Endodermal cell (in vitro differentiated cells): ENCODE data around the gene MB21D2. TPM values are rescaled to one million over a fixed set of nuclear protein-coding genes. Genes with fewer than 3 reads are reported as not detected.

ENCODE experiments used
- DNase-seq: peaks from one replicate; pipeline ENCODE4 v3.0.0-alpha.2; 2017
- H3K27ac ChIP-seq: 2 replicates; pipeline ENCODE4 v1.5.1; 2013; ENCODE audit warnings: mild to moderate bottlenecking, low read depth, low read length, moderate library complexity
- H3K27me3 ChIP-seq: 2 replicates; pipeline ENCODE4 v1.6.1; 2013; ENCODE audit warnings: mild to moderate bottlenecking, low read length, moderate library complexity; ENCODE audit not compliant: insufficient read depth, control insufficient read depth, poor library complexity, severe bottlenecking
- H3K36me3 ChIP-seq: 2 replicates; pipeline ENCODE4 v1.7.0; 2013; ENCODE audit warnings: mild to moderate bottlenecking, low read length, moderate library complexity; ENCODE audit not compliant: control insufficient read depth, insufficient read depth
- H3K4me1 ChIP-seq: one replicate; pipeline ENCODE4 v1.7.0; 2013; ENCODE audit warnings: low read length; ENCODE audit not compliant: control insufficient read depth, insufficient read depth
- H3K4me3 ChIP-seq: 2 replicates; pipeline ENCODE4 v1.5.1; 2013; ENCODE audit warnings: mild to moderate bottlenecking, low read length, moderate library complexity
- H3K9ac ChIP-seq: 2 replicates; pipeline ENCODE4 v1.6.1; 2013; ENCODE audit warnings: mild to moderate bottlenecking, low read length, moderate library complexity; ENCODE audit not compliant: poor library complexity, severe bottlenecking; ENCODE audit errors: extremely low read depth
- H3K9me3 ChIP-seq: 2 replicates; pipeline ENCODE4 v1.6.1; 2013; ENCODE audit warnings: mild to moderate bottlenecking, low read length, moderate library complexity; ENCODE audit not compliant: control insufficient read depth
- H3K27ac Mint-ChIP-seq: 2 replicates; pipeline ENCODE4 v1.8.0; 2020; ENCODE audit warnings: mixed read lengths
- H3K27me3 Mint-ChIP-seq: 2 replicates; pipeline ENCODE4 v1.8.0; 2021; ENCODE audit warnings: mild to moderate bottlenecking, mixed read lengths; ENCODE audit not compliant: insufficient read depth
- H3K36me3 Mint-ChIP-seq: 2 replicates; pipeline ENCODE4 v1.8.0; 2020; ENCODE audit warnings: low read depth, mixed read lengths
- H3K4me1 Mint-ChIP-seq: 2 replicates; pipeline ENCODE4 v1.8.0; 2020; ENCODE audit warnings: mixed read lengths
- H3K4me3 Mint-ChIP-seq: 2 replicates; pipeline ENCODE4 v1.8.0; 2020; ENCODE audit warnings: mild to moderate bottlenecking, moderate library complexity, mixed read lengths
- H3K9me3 Mint-ChIP-seq: 2 replicates; pipeline ENCODE4 v1.8.0; 2020; ENCODE audit warnings: mild to moderate bottlenecking, mixed read lengths
- WGBS, 2 experiments: methylation state at CpG; one replicate each; pipeline versions ENCODE4 v1.1.5 to v1.1.7; 2013; ENCODE audit warnings: missing lambda C conversion rate in 2 of 2, mixed read lengths in 1 of 2; ENCODE audit not compliant: insufficient coverage in 1 of 2, insufficient read length in 1 of 2; 5-methylcytosine and 5-hydroxymethylcytosine counted together
- total RNA-seq, 2 donors: library from RNA; stranded (reverse); fragmentation: NEBNext Ultra II Directional in 1 of 2; extraction: Animal tissue kit (Norgen Biotek cat#: 25700) in 1 of 2; gene quantifications; 2 replicates in 1 of 2; 3 replicates in 1 of 2; pipeline ENCODE4 v1.2.1, GENCODE V29; 2021
- TF ChIP-seq, protein P1 (sequence below): fragments of 200-600 bp; sonication (generic); conservative IDR thresholded peaks from 2 replicates; pipeline ENCODE4 v1.5.0; 2021; ENCODE audit warnings: antibody characterized with exemption, mild to moderate bottlenecking

MB21D2 gene
- total RNA-seq, 2 donors from 2014 or later, result 5.7 to 6.9 TPM

DNA sequence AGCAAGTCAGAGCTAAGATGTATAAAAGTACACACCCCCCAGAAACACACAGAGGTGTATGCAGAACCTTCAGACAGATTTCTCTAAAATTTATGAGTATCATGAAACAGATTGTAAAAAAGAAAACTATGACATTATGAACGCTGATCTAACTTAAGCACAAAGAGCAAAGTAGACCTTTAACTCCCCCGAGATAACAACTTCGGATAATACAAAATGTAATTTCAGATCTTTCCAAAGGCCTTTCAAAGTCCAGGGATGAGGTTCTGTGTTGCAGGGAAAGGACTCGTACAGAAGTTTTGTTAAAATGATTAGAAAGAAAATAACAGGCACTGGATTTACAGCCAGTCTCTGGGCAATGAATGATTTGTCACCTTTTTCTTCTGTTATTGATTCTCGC lies 97.5 kb downstream of the MB21D2 start:
- H3K9me3 ChIP-seq, result no peaks in the 10 kb centered on the region
- no peak overlapping the region for H3K4me3 ChIP-seq
- H3K27me3 ChIP-seq, result no peaks in the 10 kb centered on the region
- Mint-ChIP-seq H3K4me3 (no peak overlapping the region), H3K27ac (no peak overlapping the region), H3K4me1 (peaks cover 7% of the 10 kb centered on the region), H3K36me3 (no peaks in the 10 kb centered on the region), H3K27me3 (no peaks in the 10 kb centered on the region), H3K9me3 (no peaks in the 10 kb centered on the region)
- H3K36me3 ChIP-seq, result no peaks in the 10 kb centered on the region
- no peak overlapping the region for H3K9ac ChIP-seq
- H3K27ac ChIP-seq, result no peak overlapping the region
- DNase-seq, result no peak
- H3K4me1 ChIP-seq, result no peaks in the 10 kb centered on the region
- TF ChIP-seq, protein P1, sequence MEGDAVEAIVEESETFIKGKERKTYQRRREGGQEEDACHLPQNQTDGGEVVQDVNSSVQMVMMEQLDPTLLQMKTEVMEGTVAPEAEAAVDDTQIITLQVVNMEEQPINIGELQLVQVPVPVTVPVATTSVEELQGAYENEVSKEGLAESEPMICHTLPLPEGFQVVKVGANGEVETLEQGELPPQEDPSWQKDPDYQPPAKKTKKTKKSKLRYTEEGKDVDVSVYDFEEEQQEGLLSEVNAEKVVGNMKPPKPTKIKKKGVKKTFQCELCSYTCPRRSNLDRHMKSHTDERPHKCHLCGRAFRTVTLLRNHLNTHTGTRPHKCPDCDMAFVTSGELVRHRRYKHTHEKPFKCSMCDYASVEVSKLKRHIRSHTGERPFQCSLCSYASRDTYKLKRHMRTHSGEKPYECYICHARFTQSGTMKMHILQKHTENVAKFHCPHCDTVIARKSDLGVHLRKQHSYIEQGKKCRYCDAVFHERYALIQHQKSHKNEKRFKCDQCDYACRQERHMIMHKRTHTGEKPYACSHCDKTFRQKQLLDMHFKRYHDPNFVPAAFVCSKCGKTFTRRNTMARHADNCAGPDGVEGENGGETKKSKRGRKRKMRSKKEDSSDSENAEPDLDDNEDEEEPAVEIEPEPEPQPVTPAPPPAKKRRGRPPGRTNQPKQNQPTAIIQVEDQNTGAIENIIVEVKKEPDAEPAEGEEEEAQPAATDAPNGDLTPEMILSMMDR, result no peak
- 95 to 96% methylated on average over 5 of the region's 5 CpGs for WGBS, 2 experiments

DNA sequence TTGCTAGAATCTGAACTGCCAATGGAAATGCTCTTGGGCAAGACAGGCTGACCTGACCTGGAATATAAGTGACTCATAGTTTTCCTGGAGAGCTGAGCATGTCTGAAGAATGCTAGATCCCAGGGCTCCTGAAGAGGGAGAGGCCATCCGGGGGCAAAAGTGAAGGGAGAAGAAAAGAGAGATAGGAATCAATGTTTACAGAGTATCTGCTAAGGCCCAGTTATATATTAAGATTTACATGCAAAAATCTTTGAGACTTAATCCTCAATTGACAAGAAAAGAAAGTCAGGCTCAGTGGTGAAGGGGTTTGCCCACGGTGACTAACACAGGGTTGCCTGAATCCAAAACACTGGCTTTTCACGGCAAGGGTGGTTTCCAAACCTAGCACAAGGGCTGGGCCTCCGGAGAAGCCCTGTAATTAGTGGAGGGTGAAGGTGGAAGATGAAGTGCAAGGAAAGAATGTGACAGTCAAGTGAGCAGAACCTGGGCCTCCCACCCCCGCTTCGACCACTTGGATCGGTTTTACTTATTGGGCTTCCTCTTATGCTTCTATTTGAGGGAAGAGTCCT lies 98.6 kb downstream of the MB21D2 start:
- Mint-ChIP-seq H3K36me3 (no peaks in the 10 kb centered on the region), H3K4me3 (no peak overlapping the region), H3K27ac (no peak overlapping the region), H3K27me3 (no peaks in the 10 kb centered on the region), H3K9me3 (no peaks in the 10 kb centered on the region), H3K4me1 (peaks cover 7% of the 10 kb centered on the region)
- DNase-seq, result no peak
- WGBS, 2 experiments, result 77 to 86% methylated on average over 6 to 7 of the region's 7 CpGs
- Histone ChIP-seq H3K36me3 (no peaks in the 10 kb centered on the region), H3K4me3 (no peak overlapping the region), H3K27me3 (no peaks in the 10 kb centered on the region), H3K9ac (no peak overlapping the region), H3K9me3 (no peaks in the 10 kb centered on the region), H3K4me1 (no peaks in the 10 kb centered on the region), H3K27ac (no peak overlapping the region)
- TF ChIP-seq, protein P1, result no peak

DNA sequence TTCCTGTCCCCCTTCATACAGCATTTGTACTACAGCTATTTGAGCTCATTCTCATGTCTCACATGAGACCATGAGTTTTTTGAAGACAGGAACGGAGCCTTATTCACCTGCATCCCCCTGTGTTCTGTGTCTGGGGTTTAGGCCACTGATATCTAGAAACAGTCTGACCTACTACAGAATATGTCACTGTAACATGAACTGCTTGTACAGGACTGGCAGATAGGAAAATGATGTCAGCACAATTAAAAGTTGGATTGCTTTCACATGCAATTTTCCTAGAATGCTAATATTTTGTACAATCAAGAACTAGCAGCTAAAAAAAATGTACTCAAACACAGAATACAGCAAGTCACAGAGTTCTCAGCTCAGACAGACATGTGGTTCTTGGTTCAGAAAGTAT lies 99.5 kb downstream of the MB21D2 start:
- no peak overlapping the region for H3K27ac Mint-ChIP-seq
- no peak overlapping the region for H3K9ac ChIP-seq
- no peak for DNase-seq
- no peaks in the 10 kb centered on the region for H3K36me3 Mint-ChIP-seq
- 82 to 100% methylated on average over 1 of the region's 1 CpG for WGBS, 2 experiments
- no peaks in the 10 kb centered on the region for H3K9me3 Mint-ChIP-seq
- peaks cover 7% of the 10 kb centered on the region for H3K4me1 Mint-ChIP-seq
- no peak overlapping the region for H3K4me3 Mint-ChIP-seq
- no peaks in the 10 kb centered on the region for H3K4me1 ChIP-seq
- H3K9me3 ChIP-seq, result no peaks in the 10 kb centered on the region
- no peaks in the 10 kb centered on the region for H3K27me3 ChIP-seq
- TF ChIP-seq, protein P1, result no peak
- H3K36me3 ChIP-seq, result no peaks in the 10 kb centered on the region
- H3K27me3 Mint-ChIP-seq, result no peaks in the 10 kb centered on the region
- no peak overlapping the region for H3K27ac ChIP-seq
- H3K4me3 ChIP-seq, result no peak overlapping the region
